K562 (cell line): Measurements from ENCODE around the gene KXD1. TPM values are rescaled to one million over a fixed set of nuclear protein-coding genes. Genes with fewer than 3 reads are reported as not detected.

Experiments
- CTBP1 ChIP-seq: fragments of 450-650 bp; IDR thresholded peaks from 2 replicates; pipeline ENCODE4 v1.6.1; 2016; ENCODE audit warnings: borderline replicate concordance
- DMBX1 ChIP-seq: fragments of 250-450 bp; sonication (Bioruptor Pico); IDR thresholded peaks from 2 replicates; pipeline ENCODE4 v1.8.0; 2022; ENCODE audit warnings: inconsistent platforms, mild to moderate bottlenecking, moderate library complexity, borderline replicate concordance
- EP400 ChIP-seq: fragments of 450-650 bp; IDR thresholded peaks from 2 replicates; pipeline ENCODE4 v1.6.1; 2017; ENCODE audit warnings: antibody characterized with exemption, mild to moderate bottlenecking, moderate library complexity
- MTA3 ChIP-seq: fragments of 450-650 bp; formaldehyde crosslinking; IDR thresholded peaks from 2 replicates; pipeline ENCODE4 v1.6.1; 2017; ENCODE audit warnings: mild to moderate bottlenecking, borderline replicate concordance
- NR2C2 ChIP-seq, 2 experiments: fragments of 200-800 bp in 1 of 2; sonication (Bioruptor generic) in 1 of 2; sonication (generic) in 1 of 2; formaldehyde crosslinking in 1 of 2; IDR thresholded peaks; 2 replicates each; pipeline versions ENCODE4 v1.6.1 to v1.8.0; 2016 to 2022; ENCODE audit warnings: mild to moderate bottlenecking in 1 of 2, missing compliant biosample characterization in 1 of 2, missing genetic modification characterization in 1 of 2, missing genetic modification reagents in 1 of 2
- RB1 ChIP-seq: fragments of 450-650 bp; IDR thresholded peaks from 2 replicates; pipeline ENCODE4 v1.6.1; 2017; ENCODE audit warnings: low read depth, mild to moderate bottlenecking
- SIN3B ChIP-seq: fragments of 450-650 bp; IDR thresholded peaks from 2 replicates; pipeline ENCODE4 v1.6.1; 2017; ENCODE audit warnings: low read depth, mild to moderate bottlenecking, moderate library complexity
- SP2 ChIP-seq: IDR thresholded peaks from 2 replicates; pipeline ENCODE4 v1.6.1; 2011; ENCODE audit warnings: mild to moderate bottlenecking, low read depth, low read length, moderate library complexity; ENCODE audit not compliant: poor library complexity, severe bottlenecking; ENCODE audit errors: extremely low read depth
- TAF1 ChIP-seq: IDR thresholded peaks from 2 replicates; pipeline ENCODE4 v1.6.1; 2011; ENCODE audit warnings: mild to moderate bottlenecking, low read length, moderate library complexity; ENCODE audit not compliant: insufficient read depth, control insufficient read depth, severe bottlenecking; ENCODE audit errors: extremely low read depth
- TBP ChIP-seq: optimal IDR thresholded peaks from 2 replicates; pipeline ENCODE3; 2011; ENCODE audit warnings: low read depth, low read length, improper control_type of control experiment
- TEAD1 ChIP-seq, 2 experiments: fragments of 450-650 bp in 1 of 2; sonication (generic) in 1 of 2; formaldehyde crosslinking; IDR thresholded peaks; 2 replicates each; pipeline versions ENCODE4 v1.4.0 to v1.8.0; 2020 to 2022; ENCODE audit warnings: mild to moderate bottlenecking in 2 of 2, missing genetic modification reagents in 1 of 2
- YBX1 ChIP-seq: fragments of 450-650 bp; IDR thresholded peaks from 2 replicates; pipeline ENCODE4 v1.7.1; 2016; ENCODE audit warnings: mild to moderate bottlenecking
- ZNF124 ChIP-seq: sonication (generic); formaldehyde crosslinking; IDR thresholded peaks from 2 replicates; pipeline ENCODE4 v1.8.1; 2022; ENCODE audit warnings: missing genetic modification reagents
- polyA plus RNA-seq, 8 experiments: library from polyadenylated mRNA; depleted of rRNA in 4 of 8; stranded (reverse) in 5 of 8; unstranded in 3 of 8; fragments of >200 nt; fragmentation: Nextera tagmentation in 2 of 8; fragmentation: Illumina TruSeq in 1 of 8; extraction: Ambion mirVana in 2 of 8; extraction: Trizol in 1 of 8; gene quantifications; 2 replicates each; pipeline versions ENCODE4 v1.2.1 to v1.2.3, GENCODE V29; 2011 to 2014; ENCODE audit warnings: inconsistent platforms in 1 of 8, missing spikeins in 1 of 8
- total RNA-seq, 7 experiments: library from RNA; depleted of rRNA in 6 of 7; stranded (reverse); fragments of >200 nt in 6 of 7; fragmentation: Illumina TruSeq in 2 of 7; extraction: Trizol in 2 of 7; gene quantifications; 2 replicates each; pipeline versions ENCODE4 v1.2.1 to v1.2.3, GENCODE V29; 2011 to 2021; ENCODE audit warnings: low replicate concordance in 1 of 7
- TF ChIP-seq, protein P1 (sequence below), 2 experiments: fragments of 200-800 bp in 1 of 2; sonication (Bioruptor generic) in 1 of 2; sonication (generic) in 1 of 2; formaldehyde crosslinking in 1 of 2; IDR thresholded peaks in 1 of 2; conservative IDR thresholded peaks in 1 of 2; 2 replicates each; pipeline versions ENCODE4 v1.5.0 to v1.6.1; 2016 to 2020; ENCODE audit warnings: missing compliant biosample characterization in 1 of 2, missing genetic modification characterization in 1 of 2, missing genetic modification reagents in 1 of 2
- TF ChIP-seq, protein P2 (sequence below): sonication (generic); formaldehyde crosslinking; IDR thresholded peaks from 2 replicates; pipeline ENCODE4 v1.8.0; 2022; ENCODE audit warnings: mild to moderate bottlenecking, missing genetic modification reagents
- TF ChIP-seq, protein P3 (sequence below), 2 experiments: fragments of 450-650 bp; IDR thresholded peaks; 2 replicates each; pipeline ENCODE4 v1.6.1; 2016

The KXD1 gene
- total and polyA plus RNA-seq, 9 of the 15 experiments (the other 6 are each of a cell fraction or from before 2014, with no cell fraction given): 21.9 to 210 (median 118) TPM

DNA sequence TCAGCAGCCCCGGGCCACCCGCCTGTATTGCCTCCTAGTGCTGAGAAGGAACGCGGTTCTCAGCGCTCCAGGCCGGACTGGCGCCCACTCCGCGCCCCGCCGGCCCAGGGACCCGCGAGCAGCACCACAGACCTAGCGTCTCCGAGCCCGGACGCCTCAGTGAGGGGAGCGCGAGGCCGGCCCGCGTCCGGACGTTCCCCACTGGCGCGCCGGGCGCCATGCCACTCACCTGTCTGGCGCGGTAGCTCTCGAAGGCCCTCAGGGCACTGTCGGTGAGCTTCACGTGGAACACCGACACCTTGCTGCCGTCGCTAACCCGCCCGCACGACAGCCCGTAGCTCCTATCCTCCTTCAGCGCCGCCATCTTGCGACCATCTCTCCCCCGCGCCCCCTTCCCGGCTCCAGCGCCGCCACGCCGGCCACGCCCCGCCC is 36.0 kb upstream of the KXD1 start, which contains the start of gene ELL (continued):
- TF ChIP-seq, protein P1, sequence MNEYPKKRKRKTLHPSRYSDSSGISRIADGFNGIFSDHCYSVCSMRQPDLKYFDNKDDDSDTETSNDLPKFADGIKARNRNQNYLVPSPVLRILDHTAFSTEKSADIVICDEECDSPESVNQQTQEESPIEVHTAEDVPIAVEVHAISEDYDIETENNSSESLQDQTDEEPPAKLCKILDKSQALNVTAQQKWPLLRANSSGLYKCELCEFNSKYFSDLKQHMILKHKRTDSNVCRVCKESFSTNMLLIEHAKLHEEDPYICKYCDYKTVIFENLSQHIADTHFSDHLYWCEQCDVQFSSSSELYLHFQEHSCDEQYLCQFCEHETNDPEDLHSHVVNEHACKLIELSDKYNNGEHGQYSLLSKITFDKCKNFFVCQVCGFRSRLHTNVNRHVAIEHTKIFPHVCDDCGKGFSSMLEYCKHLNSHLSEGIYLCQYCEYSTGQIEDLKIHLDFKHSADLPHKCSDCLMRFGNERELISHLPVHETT (CRISPR knock-in tag; conservative IDR thresholded peaks at IDR 0.05 in 1 of 2, IDR thresholded peaks at IDR 0.05 in 1 of 2): peak in 1 of 2 experiments; percentile 35; a peak in 2 of 4 replicates
- TF ChIP-seq, protein P2, sequence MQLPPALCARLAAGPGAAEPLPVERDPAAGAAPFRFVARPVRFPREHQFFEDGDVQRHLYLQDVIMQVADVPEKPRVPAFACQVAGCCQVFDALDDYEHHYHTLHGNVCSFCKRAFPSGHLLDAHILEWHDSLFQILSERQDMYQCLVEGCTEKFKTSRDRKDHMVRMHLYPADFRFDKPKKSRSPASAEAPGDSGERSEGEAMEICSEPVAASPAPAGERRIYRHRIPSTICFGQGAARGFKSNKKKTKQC (CRISPR knock-in tag): peak; percentile 76
- TF ChIP-seq RB1 (0 out of 2 replicates have a peak, but pooled peaks have one; percentile 41), ZNF124 (CRISPR knock-in tag) (no peak), CTBP1 (peak; percentile 62), SIN3B (peak; percentile 70), DMBX1 (CRISPR knock-in tag) (0 out of 2 replicates have a peak, but pooled peaks have one; percentile 13), TEAD1 (CRISPR knock-in tag; IDR thresholded peaks at IDR 0.05) (no peak), MTA3 (0 out of 2 replicates have a peak, but pooled peaks have one; percentile 40), TAF1 (peak; percentile 95), NR2C2 (CRISPR knock-in tag; IDR thresholded peaks at IDR 0.05) (no peak), NR2C2 (tag; IDR thresholded peaks at IDR 0.05) (no peak), EP400 (peak; percentile 38; the same call in 1 of the 2 replicates), TBP (peak; percentile 81), YBX1 (no peak), SP2 (no peak)
- TF ChIP-seq, protein P3, sequence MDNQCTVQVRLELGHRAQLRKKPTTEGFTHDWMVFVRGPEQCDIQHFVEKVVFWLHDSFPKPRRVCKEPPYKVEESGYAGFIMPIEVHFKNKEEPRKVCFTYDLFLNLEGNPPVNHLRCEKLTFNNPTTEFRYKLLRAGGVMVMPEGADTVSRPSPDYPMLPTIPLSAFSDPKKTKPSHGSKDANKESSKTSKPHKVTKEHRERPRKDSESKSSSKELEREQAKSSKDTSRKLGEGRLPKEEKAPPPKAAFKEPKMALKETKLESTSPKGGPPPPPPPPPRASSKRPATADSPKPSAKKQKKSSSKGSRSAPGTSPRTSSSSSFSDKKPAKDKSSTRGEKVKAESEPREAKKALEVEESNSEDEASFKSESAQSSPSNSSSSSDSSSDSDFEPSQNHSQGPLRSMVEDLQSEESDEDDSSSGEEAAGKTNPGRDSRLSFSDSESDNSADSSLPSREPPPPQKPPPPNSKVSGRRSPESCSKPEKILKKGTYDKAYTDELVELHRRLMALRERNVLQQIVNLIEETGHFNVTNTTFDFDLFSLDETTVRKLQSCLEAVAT (IDR thresholded peaks at IDR 0.05): peak; percentile 24 to 53; a peak in 1 of 4 replicates
